HG03097 (cell line): ENCODE measurements around the gene GSTA4.
"Not testable (repeated sequence)": the region's sequence is repeated elsewhere in the genome, so short reads cannot be mapped to it uniquely, and the experiment has no call there.

Experiments used
- ATAC-seq: cut with Tn5 transposase; IDR thresholded peaks from one replicate; pipeline ENCODE4 v1.9.1; 2021; ENCODE audit not compliant: unreplicated experiment, low FRiP score

The GSTA4 gene

GRCh38 chr6:53014744-53015143 lies 19.7 kb upstream of the GSTA4 start:
- ATAC-seq: no peak

DNA sequence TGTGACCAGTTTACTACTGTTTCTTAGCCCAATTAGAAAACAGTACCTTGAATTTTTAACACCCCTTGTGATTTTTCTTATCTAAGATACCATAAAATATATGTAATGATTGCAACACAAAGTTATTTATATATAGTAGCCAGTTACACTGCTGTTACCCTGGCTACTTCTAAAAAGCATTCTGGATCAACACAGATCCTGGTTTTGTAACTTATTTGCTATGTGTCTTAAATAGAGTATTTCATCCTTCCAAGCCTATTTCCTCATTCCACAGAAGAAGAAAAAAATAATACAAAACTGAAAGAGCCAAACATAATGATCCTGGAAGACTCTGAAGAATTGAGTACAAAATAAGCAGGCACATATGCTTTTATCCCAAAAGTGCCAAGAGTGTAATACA lies 19.0 kb upstream of the GSTA4 start:
- no peak for ATAC-seq

- no peak for ATAC-seq
Measured at GRCh38 chr6:53011979-53012378, 16.9 kb upstream of the GSTA4 start.

- no peak for ATAC-seq
Measured at GRCh38 chr6:53010504-53010903, 15.4 kb upstream of the GSTA4 start.

DNA sequence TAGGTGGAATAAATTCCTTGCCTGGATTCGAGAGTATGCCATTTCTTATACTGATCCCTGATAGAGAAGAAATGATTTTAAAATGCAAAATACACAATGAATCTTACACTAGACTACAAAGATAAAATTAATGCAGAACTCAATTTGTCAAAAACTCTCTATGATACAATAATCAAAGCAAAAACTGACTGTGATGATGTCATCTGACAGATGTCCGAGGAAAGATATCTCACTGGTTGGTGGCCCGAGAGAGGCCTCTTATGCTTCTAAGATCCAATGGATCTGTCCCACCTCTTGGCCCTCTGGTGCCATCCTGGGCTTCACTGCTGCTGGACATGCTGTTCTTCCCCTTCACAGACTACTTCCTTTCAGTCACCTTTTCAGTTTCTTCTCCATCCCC lies 14.4 kb upstream of the GSTA4 start:
- no peak for ATAC-seq

DNA sequence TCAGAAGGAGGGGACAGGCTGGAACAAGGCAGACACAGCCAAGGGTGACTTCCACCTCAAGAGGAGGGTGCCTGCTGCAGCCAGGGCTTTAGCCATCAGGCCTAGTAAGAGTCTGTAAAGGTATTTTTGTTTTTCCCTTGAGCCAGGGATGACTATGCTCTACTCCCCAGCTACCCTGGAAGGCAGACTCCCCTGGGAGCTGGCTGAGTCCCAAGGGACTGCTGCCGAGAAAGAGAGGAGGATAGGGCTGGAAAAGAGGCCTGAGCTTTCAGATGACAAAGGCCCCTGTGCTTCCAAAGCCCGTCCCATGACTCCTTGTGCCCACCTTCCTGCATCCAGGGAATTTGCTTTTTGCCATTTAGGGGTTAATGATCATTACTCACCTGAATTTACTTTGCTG lies 14.0 kb upstream of the GSTA4 start:
- ATAC-seq: no peak

DNA sequence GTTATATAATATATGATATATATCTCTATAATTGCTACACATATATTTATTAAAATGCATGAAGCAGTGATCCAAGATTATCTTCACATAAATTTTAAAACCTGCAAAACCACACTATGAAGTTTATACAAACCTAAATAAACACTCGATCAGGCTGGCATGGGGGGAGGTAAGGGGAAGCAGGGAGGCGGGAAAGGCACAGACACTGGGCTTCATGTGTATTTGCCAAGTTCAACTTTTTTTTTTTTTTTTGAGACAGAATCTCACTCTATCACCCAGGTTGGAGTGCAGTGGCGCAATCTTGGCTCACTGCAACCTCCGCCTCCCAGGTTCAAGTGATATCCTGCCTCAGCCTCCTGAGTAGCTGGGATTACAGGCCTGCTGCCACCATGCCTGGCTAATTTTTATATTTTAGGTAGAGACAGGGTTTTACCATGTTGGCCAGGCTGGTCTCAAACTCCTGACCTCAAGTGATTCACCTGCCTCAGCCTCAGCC lies 13.2 kb upstream of the GSTA4 start:
- ATAC-seq: not testable (repeated sequence)

DNA sequence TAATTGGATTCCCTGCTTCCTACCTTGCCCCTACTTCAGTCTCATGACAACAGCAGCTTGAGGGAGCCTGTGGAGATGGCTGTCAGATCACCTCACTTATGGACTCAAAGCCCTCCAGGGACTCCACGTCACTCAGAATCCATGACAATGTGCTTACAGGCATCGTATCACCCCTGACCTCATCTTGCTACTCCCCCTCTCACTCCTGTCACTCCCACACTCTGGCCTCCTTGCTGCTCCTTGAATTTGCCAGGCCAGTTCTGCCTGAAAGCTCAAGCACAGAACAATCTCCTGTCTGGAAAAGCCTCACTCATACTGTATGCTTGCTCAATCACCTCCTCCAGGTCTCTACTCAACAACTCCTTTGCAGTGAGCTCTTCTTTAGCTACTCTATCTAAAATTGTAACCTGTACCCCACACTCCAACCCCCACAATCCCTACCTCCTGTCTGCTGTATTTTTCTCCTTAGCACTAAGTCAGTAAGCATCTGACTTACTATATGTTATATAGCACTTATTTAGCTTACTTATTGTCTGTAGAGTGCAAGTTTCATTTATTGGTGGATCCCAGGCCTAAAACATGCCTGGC lies 10.7 kb upstream of the GSTA4 start:
- ATAC-seq: no peak

DNA sequence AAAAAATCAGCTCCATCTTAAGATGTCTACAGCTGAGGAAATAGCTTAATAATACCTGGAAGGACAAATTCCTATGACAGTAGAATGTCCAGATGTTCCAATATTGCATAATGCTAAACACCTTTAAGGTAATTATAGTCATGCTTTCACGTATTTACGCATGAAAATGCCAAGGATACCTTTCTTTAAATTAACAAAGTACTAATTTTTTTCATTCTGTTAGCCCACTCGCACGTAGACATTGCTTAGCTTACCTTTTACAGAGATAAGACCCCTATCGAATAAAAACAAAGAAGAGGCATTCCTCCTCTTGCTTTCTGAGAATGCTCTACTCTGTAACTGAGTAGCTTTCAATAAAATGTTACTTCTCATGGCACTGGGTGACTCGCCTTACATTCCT lies 4.4 kb upstream of the GSTA4 start:
- ATAC-seq: no peak

- no peak for ATAC-seq
Measured at GRCh38 chr6:52998603-52999002, 3.5 kb upstream of the GSTA4 start.

GRCh38 chr6:52995913-52996645 lies 995 bp upstream of the GSTA4 start:
- ATAC-seq: no peak

- peak; percentile 13 for ATAC-seq
Measured at GRCh38 chr6:52994839-52995088, 320 bp downstream of the GSTA4 start.

DNA sequence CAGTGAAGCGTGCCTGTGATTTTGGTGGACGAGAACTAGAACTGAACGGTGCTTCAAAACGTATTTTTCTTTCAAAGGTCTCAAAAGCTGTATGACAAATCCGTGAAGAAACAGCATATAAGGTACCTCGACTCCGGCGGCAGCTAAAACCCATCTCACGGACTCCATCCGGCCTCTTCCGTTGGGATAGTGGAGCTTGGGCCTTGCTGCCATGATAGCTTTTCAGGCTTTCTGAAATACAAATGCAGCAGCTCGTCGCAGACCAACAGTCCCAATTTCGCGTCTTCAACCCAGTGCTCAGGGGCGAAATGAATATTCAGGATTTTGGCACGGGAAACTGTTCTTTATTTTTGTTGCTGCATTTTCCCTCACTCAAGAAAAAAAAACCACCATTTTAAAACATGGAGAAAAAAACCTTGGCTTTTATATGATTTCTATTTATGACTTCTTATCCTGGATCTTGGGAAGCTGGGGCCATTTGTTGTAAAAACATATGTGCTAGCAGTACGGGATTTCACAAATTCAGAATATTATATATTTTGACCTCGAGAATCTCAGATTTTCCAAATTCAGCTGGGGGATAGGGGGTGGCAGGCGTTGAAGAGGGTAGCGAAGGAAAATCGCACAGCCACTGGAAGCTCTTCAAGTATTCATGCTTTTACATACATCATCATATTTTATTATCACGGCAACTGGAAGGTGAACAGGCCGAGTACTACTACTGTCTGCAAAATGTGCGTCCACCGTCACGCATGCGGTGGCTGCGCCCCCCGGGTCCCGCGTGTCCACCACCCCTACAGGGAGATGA lies 849 bp downstream of the GSTA4 start:
- no peak for ATAC-seq

DNA sequence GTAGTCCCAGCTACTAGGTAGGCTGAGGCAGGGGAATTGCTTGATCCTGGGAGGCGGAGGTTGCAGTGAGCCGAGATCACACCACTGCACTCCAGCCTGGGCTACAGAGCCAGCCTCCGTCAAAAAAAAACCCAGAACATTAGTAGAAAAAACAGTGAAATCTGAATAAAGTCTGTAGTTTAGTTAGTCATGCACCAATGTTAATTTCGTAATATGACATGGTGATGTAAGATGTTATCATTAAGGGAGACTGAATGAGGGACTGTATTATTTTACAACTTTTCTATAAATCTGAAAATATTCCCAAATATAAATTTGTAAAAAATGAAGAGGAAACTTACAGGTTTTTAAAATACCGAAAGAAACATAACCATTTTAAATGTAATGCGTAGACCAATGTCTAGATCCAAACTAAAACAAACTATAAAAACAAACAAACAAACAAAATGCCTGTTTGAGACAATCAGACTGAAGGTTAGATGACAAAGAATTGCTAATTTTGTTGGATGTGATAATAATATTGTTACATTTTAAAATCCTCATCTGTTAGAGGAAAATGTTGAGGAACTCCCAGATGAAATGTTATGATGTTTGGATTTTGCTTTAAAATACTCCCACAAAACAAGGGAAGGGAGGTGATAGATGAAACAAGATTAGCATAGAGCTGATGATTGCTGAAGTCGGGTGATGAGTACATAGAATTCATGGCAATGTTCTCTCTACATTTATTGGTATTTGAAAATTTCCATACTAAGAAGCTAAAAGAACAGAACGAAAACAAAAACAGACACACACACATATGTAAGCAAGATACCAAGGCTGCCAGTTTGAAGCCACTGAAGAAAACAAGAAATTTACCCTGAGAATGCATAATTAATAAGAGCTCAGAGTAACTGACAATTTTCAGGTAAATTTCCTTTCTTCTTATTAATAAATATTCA lies 1.8 kb downstream of the GSTA4 start:
- ATAC-seq: no peak

DNA sequence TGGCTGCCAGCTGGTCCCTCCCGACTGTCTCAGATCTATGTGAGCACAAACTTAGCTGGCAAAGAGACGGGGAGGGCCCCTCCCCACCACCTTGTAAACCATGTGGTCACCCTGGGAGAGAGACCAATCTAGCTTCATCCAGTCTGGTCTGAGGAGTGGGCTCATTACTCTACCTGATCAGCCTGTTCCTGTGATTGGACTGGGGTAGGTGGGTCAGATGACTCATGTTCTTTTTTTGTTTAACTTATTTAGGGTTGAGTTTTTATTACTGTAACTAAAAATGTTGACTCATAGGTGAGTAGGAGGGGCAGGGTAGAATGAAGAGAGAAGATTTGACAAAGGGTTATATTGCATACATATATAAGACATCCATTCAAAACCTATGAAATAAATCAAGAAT lies 4.7 kb downstream of the GSTA4 start:
- ATAC-seq: no peak

GRCh38 chr6:52985228-52985627 lies 9.9 kb downstream of the GSTA4 start:
- ATAC-seq: no peak

DNA sequence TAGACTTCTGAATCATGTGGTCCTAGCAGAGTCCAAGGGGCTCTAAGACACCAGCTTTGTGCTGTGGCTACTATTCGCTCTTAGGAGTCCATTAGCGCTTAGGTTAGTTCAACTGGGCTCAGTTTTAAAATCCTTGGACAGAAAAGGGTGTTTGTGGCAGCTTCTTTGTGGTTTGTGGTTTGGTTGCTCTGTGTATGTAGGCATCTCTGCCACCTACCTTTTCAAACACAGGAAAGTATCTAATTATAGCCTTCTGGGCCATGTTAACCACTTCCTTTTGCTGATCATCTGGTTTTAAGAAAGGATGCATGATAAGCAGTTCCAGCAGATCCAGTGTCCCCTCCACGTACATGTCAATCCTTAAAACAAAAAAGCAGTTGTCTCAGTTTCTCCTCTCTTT lies 10.8 kb downstream of the GSTA4 start:
- ATAC-seq: peak; percentile 74

DNA sequence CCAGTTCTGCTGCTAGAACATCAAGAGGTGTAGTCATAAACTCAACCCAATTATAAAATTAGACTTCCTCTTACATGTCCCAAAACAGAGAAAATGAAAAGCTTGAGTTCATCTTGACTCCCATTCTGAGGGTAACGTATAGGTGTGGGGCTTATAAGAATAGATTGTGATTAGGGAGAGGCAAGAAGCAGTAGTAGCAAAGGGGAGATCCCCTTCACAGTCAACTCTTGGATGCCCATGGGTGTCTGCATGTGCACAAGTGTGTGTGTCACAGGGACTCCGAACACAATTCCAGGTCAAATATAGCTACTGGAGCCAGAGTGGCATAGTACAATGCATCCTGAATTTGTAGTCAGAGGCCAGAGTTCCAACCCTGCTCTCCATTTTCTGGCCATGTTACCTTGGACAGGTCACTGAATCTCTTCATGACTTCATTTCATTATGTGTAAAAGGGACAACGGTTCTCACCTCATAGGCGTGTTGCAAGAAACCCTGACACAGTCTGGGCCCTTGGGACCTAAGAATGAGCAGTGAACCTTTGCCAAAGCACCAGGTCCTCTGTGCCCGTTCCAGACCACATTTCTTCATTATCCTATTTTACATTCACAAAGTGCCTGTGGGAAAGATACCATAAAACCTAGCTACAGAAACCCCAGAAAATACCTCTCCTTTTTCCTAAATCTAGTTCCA lies 11.8 kb downstream of the GSTA4 start:
- ATAC-seq: no peak

DNA sequence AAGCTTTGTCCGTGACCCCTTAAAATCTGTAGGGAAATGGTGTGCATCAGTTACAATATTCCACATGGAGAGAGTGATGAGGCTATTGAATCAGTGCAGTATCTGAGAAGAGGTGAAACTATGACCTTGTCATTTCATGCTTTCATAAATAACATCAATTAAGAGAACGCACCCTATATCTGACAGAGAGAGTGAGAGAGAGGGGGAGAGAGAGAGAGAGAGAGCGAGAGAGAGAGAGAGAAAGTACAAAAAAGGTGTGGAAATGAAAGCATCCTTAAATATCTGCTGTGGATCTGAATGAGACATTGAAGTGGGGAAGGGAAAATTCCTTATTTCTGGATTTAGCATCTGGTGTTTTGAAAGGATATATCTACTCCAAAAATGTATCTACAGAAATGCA lies 12.4 kb downstream of the GSTA4 start:
- no peak for ATAC-seq

- no peak for ATAC-seq
Measured at GRCh38 chr6:52981222-52981900, 13.7 kb downstream of the GSTA4 start.
